HG02610 (cell line): Measurements from ENCODE around the gene RBM20.

Experiments
- ATAC-seq: cut with Tn5 transposase; IDR thresholded peaks from one replicate; pipeline ENCODE4 v1.9.1; 2021; ENCODE audit warnings: mild to moderate bottlenecking, moderate library complexity; ENCODE audit not compliant: unreplicated experiment

Gene RBM20

GRCh38 chr10:110864662-110865140 lies 220.6 kb downstream of the RBM20 start:
- peak; percentile 62 for ATAC-seq

- ATAC-seq = no peak
Measured at GRCh38 chr10:110865186-110865808, 221.2 kb downstream of the RBM20 start.

- ATAC-seq = no peak
Measured at GRCh38 chr10:110865809-110866482, 221.8 kb downstream of the RBM20 start.

GRCh38 chr10:110867011-110867806 lies 223.1 kb downstream of the RBM20 start:
- ATAC-seq = peak; percentile 26

GRCh38 chr10:110867807-110868465 lies 223.8 kb downstream of the RBM20 start:
- ATAC-seq = no peak

- ATAC-seq = no peak
Measured at GRCh38 chr10:110868981-110869380, 224.8 kb downstream of the RBM20 start.

- ATAC-seq = no peak
Measured at GRCh38 chr10:110870823-110871297, 226.7 kb downstream of the RBM20 start.

GRCh38 chr10:110871298-110872084 lies 227.4 kb downstream of the RBM20 start, which contains the start of gene PDCD4:
Gene PDCD4, plus strand, starts transcription at chr10:110871928. Its CDS starts 4,100 bp downstream, at chr10:110876028.
- peak; percentile 82 for ATAC-seq

GRCh38 chr10:110872145-110872983 lies 228.2 kb downstream of the RBM20 start:
- peak; percentile 37 for ATAC-seq

- no peak for ATAC-seq
Measured at GRCh38 chr10:110872984-110873923, 229.1 kb downstream of the RBM20 start.

GRCh38 chr10:110873951-110874350 lies 229.8 kb downstream of the RBM20 start:
- no peak for ATAC-seq

- no peak for ATAC-seq
Measured at GRCh38 chr10:110876000-110876399, 231.9 kb downstream of the RBM20 start.

GRCh38 chr10:110876788-110877187 lies 232.7 kb downstream of the RBM20 start:
- no peak for ATAC-seq

GRCh38 chr10:110880012-110880411 lies 235.9 kb downstream of the RBM20 start:
- no peak for ATAC-seq

- no peak for ATAC-seq
Measured at GRCh38 chr10:110881247-110881646, 237.1 kb downstream of the RBM20 start.

- ATAC-seq = no peak
Measured at GRCh38 chr10:110881905-110882304, 237.8 kb downstream of the RBM20 start.

- no peak for ATAC-seq
Measured at GRCh38 chr10:110883924-110884323, 239.8 kb downstream of the RBM20 start.
